ES-I3 (cell line): ENCODE measurements around the gene SYT2.

Experiments
- H3K36me3 ChIP-seq: 2 replicates; pipeline ENCODE4 v1.6.1; 2013; ENCODE audit warnings: mild to moderate bottlenecking, low read length, control low read depth, moderate library complexity; ENCODE audit not compliant: insufficient read depth
- H3K4me1 ChIP-seq: 2 replicates; pipeline ENCODE4 v1.6.1; 2013; ENCODE audit warnings: mild to moderate bottlenecking, control low read depth, low read length; ENCODE audit not compliant: insufficient read depth
- H3K9ac ChIP-seq: 2 replicates; pipeline ENCODE4 v1.6.1; 2013; ENCODE audit warnings: low read depth, mild to moderate bottlenecking, low read length, moderate library complexity
- H3K9me3 ChIP-seq: 2 replicates; pipeline ENCODE4 v1.6.1; 2013; ENCODE audit warnings: mild to moderate bottlenecking, low read length, moderate library complexity; ENCODE audit not compliant: control insufficient read depth, insufficient read depth

Gene SYT2

DNA sequence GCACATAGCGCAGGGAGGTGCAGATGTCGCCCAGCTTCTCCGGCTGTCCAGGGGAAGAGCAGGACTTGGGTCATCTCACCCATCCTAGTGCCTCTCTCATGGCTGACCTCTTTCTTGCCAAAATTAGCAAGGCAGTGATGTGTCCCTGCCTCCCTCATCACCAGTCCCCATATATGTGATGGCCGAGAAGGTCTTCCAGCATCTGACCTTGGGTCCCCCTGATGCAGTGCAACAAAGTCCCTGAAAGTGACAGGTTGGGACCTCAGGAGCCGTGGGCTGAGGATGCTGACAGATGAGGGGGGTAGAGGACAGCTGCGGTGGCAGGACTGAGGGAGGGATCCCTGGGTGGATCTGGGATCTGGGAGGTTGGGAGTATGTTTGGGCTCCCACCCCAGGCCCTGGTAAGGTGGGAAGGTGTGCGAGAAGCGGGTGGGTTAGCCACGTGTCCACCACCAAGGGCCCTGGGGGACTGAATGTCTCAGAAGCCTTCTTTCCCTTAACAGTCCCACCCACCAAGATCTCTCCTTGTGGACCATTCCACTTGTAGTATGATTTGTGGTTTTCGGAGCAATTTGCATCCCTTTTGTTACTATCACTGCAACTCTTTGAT, 109.7 kb downstream of the SYT2 start:
- no peak overlapping the region for H3K9ac ChIP-seq
- no peaks in the 10 kb centered on the region for H3K9me3 ChIP-seq
- no peaks in the 10 kb centered on the region for H3K4me1 ChIP-seq
- H3K36me3 ChIP-seq: no peaks in the 10 kb centered on the region

DNA sequence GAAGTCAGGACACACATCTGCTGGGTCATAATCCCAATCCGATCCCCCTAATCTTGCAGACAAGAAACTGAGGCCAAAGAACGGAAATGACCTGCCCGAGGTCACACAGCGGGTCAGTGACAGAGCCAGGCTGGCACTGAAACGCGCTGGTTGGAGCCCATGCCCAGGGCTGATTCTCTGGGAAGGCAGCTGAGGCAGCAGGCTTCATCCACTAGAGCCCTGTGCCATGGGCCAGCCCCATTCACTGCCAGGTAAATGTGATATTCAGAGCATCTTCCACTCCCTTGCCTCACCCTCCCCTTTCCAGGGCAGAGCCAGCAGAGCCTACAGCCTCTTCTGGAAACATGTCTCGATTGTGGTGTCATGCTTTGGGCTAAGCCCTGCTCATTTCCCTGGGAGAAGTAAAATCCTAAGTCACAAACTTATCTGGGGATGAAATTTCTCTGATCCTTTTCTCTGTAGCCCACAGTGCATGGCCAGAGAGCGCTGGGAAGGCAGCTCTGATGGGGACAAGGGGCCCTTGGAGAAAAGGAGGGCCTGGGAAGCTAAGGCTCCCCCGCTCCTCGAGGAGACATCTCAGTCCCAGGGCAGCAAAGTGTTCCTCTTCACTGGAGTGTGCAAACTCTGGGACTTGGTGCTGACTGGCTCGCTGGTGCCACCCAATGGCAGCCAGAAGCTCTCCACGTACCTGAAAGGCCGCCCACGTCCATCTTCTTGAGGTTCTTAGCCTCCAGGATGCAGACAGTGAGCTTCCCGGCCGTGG, 110.4 kb downstream of the SYT2 start:
- no peaks in the 10 kb centered on the region for H3K9me3 ChIP-seq
- no peaks in the 10 kb centered on the region for H3K4me1 ChIP-seq
- no peak overlapping the region for H3K9ac ChIP-seq
- no peaks in the 10 kb centered on the region for H3K36me3 ChIP-seq

DNA sequence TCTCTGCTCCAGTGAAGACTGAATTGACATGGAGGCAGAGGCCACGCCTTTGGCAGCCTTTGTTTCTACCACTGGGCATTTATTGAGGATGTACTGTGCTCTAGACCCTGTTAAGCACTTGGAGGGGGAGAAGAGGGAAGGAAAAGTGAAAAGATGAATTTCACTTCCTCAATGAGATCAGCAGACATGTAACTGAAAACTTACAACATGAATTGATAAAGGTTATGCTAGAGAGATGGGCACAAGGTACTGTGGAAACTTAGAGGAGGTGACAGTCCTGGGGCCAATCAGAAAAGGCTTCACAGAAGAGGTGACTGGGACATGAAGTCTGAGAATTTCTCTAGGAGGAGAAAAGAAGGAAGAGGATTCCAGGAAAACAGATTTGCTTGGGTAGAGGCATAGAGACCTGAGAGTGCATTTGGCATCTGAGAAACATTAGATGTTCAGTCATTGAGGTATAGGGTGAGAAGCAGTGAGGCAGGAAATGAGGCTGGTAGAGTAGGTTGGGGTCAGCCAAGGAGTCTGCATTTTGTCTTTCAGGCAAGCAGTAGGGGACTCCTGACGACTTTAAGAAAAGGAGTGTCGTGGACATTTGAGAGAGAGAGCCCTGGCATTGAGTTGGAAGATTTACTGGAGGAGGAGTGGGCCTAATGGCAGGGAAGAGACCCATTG, 113.0 kb downstream of the SYT2 start:
- Histone ChIP-seq H3K4me1 (no peaks in the 10 kb centered on the region), H3K9ac (no peak overlapping the region), H3K36me3 (no peaks in the 10 kb centered on the region), H3K9me3 (no peaks in the 10 kb centered on the region)

DNA sequence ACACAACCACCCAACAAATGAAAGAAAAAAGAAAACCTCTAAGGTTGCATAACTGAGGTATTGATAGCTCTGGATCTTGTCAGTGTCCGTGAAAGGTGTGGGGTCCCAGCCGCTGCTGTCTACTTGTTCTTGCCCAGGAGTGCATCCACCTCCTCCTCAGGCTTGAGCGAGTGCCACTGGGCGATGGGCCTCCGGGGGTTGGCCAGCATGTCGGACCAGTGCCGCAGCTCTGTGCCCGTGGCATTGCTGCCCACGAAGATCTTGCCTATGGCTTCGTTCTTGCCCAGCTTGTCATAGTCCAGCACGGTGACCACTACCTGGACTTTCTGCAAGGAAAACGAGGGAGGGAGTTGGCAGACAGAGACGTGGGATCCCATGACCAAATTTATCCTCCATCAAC, 113.6 kb downstream of the SYT2 start:
- Histone ChIP-seq H3K36me3 (no peaks in the 10 kb centered on the region), H3K9me3 (no peaks in the 10 kb centered on the region), H3K9ac (no peak overlapping the region), H3K4me1 (no peaks in the 10 kb centered on the region; the same call in 1 of the 2 replicates)

DNA sequence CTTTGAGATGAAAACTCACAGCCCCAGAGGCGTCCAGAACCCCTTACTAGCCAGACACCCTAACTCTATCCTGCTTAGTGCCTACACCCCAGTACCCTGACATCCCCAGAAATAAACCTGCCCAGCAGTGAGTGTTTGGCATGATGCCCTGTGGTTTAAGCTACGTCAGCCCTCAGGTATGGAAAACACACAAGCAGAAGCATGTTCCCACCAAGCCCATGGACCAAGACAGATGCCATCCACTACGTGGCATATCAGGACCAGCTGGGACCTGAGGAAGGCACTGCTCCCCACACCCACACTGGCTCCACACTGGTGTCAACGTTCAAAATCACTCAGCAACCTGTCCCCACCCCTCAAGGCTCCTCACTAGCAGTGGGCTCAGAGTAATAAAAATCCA, 116.4 kb downstream of the SYT2 start:
- Histone ChIP-seq H3K4me1 (peaks cover 11% of the 10 kb centered on the region), H3K36me3 (no peaks in the 10 kb centered on the region), H3K9me3 (no peaks in the 10 kb centered on the region), H3K9ac (no peak overlapping the region)

DNA sequence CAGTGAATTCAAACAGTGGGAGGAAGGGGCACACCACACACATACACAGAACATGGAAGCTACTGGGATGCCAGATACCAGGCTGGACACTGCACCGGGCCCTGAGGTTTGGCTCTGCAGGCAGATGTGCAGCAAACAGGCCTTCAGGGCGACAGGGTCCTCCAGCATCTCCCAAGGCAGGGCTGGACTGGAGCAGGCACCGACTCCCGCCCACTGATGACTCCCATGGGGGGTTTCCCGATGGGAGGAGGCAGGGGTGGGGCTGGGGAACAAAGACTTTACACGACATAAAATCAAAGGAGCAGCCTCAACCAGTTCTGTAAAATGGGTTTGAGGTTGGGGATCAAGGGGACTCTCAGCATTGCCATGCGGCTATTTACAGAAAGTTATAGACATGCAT, 118.1 kb downstream of the SYT2 start:
- Histone ChIP-seq H3K9ac (no peak overlapping the region), H3K36me3 (no peaks in the 10 kb centered on the region), H3K9me3 (no peaks in the 10 kb centered on the region), H3K4me1 (peaks cover 16% of the 10 kb centered on the region)

DNA sequence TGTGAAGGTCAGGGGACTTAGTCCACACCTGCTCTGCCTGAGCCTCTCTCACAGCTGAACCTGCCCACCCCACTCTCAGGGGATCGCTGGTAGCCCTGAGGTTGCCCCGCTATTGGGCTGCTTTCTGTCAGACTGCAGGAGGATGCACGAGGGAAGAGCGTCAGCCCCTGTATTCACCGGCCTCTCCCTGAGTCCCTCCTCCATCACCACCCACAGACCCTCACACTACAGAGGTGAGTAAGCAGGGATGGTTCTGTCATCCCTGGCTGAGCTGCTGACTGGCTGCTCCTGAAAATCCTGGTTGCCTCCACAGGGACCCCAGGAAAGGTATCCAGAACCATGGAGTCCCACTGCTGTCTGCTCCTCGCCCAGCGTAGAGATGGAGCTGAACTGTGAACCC, 118.7 kb downstream of the SYT2 start:
- peaks cover 19% of the 10 kb centered on the region for H3K4me1 ChIP-seq
- H3K9ac ChIP-seq: no peak overlapping the region
- no peaks in the 10 kb centered on the region for H3K36me3 ChIP-seq
- H3K9me3 ChIP-seq: no peaks in the 10 kb centered on the region

DNA sequence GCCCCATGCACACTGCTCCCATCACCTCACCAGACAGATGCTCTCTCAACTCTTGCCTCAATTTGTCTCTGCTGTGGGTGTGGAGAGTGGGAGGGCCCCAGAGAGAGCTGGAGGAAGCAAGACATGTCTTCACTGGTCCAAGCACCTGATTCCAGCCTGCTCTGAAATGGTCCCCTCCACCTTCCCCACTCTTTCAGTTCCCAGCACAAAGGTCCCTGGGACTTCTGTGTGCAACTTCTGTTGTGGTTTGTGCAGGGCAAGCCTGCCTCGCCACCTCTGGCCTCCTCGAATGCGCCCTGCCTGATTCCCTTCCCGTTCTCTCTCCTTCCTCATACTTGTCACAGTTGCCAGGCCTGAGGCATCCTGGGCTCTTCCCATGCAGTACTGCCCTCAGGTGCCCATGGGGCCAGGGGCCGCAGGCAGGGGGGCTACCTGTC, 119.3 kb downstream of the SYT2 start:
- Histone ChIP-seq H3K4me1 (peaks cover 24% of the 10 kb centered on the region), H3K36me3 (no peaks in the 10 kb centered on the region), H3K9ac (no peak overlapping the region), H3K9me3 (no peaks in the 10 kb centered on the region)

DNA sequence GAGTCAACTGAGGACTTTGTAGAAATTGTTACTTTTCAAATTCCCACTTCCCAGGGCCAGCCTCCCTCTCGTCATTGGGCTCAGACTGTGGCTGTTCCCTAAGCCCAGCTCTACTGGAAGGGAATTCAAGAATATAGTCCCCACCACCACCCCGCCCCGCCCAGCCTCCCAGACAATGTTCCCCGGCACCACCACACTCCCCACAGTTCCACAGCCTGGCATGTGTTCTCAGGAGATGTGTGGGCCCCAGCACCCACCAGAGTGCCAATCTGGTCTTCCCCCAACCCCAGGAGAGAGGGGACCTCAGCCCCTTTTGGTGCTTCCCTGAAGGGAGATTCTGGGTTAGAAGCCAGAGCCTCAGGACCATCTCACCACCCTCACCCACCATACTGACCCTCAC, 120.1 kb downstream of the SYT2 start:
- no peak overlapping the region for H3K9ac ChIP-seq
- no peaks in the 10 kb centered on the region for H3K36me3 ChIP-seq
- peaks cover 27% of the 10 kb centered on the region for H3K4me1 ChIP-seq
- H3K9me3 ChIP-seq: no peaks in the 10 kb centered on the region

DNA sequence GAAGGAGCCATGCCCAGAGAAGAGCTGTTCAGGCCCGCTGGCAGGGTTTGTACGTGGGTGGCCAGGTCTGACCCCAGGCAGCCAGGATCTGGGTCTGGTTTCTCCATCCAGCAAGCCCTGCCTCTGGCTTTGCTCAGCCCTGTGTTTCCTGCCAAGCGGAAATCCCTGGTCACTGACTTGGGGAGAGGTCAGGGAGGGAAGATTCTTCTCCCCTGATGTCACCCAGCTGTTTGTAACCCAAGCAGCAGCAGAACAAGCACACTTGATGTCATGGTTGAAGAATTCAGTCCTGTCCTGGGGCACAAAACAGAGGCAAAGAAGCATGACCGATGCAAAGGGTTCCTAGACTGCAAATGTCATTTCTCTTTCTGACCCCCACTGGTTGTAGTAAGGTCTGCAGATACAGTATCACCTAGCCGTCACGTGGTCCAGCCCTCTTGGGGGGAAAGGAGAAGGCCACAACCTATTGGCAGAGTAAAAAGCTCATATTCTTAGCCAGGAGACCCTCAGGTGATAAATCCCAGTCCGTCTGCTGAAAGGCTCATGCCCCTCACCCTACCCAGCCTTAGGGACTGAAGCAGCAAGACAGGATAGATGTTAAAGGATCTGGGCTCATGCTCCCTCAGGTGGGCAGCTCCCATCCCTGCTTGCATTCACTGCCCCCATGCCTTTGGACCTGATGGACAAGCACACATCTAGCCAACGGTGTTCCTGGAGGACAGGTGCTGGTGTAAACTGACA, 120.9 kb downstream of the SYT2 start:
- Histone ChIP-seq H3K9ac (no peak overlapping the region), H3K36me3 (no peaks in the 10 kb centered on the region), H3K9me3 (no peaks in the 10 kb centered on the region), H3K4me1 (peaks cover 27% of the 10 kb centered on the region)

DNA sequence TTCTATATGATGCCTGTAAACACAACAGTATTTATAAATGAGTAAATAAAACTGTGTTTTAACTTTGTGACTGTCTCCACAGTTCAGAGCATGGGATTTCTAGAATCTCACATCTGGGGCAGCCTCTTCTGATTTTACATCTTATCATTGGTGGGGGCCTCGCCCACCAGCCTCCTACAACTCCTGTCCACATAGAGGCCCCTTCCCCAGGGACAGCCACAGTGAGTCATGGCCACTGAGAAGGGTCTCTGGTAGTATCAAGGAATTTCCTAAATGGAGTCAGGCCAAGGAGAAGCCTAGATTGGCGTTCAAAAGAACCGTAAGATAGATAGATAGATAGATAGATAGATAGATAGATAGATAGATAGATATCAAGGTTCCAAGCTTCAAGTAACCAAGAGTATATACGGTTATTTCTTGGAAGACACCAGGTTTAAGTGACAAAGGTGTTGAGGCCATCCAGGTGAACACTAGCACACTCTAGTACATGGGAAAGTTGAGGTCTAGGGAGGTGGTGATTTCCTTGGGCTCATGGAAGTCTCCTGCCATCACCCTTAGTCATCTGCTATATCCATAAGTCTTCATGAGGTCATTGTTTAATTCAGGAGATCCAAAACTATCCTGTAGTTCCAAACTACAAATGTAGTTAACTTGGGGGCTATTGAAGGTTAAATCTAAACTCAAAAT, 121.6 kb downstream of the SYT2 start:
- Histone ChIP-seq H3K36me3 (no peaks in the 10 kb centered on the region), H3K9me3 (no peaks in the 10 kb centered on the region), H3K4me1 (peaks cover 27% of the 10 kb centered on the region), H3K9ac (no peak overlapping the region)

DNA sequence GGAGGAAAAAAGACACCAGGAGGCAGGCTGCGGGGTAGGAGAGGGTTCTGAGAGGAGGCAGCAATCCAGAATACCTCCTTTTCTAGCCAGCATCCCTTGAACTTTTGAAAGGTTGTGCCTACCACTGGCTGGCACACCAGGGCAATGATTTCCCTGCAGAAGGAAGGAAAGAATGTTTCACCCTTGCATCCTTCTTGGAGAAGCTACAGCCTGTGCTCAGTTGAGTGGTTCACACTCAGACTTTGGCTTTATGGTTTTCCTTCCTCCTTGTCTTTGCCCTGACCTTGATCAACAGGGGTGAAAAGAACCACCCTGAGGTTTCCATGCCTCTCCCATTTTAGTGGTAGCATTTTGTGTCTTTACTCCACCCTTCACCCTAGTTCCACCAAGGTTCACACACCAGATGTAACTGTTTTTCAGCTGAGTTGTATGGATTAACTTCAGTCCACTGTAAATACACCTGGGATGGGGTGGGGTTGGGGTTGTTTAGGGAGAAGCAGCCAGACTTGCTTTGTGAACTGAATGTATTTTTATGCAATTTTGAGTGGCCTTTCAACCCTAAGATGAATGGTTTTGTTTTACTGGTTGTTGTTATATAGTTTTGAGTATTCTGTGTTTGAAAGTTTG, 122.3 kb downstream of the SYT2 start:
- no peaks in the 10 kb centered on the region for H3K9me3 ChIP-seq
- H3K4me1 ChIP-seq: peaks cover 27% of the 10 kb centered on the region
- H3K36me3 ChIP-seq: no peaks in the 10 kb centered on the region
- H3K9ac ChIP-seq: no peak overlapping the region

DNA sequence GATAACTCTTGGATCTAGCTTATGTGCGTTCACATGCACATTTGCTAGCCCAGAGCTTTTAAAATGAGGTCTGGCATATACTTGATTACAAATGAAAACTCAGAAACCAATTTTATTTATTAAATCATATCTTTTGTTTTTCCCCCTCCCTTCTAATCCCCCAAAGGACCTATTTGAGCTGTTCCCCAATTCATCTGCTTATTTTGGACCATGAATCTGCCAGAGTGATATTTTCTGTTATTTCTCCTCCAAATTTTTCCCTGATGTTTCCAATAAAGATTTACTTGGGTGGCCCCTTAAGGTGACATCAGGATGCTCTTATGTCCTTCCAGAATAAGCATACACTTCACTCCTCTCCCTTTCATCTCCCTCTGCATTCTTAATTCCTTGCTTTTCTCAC, 123.4 kb downstream of the SYT2 start:
- no peaks in the 10 kb centered on the region for H3K36me3 ChIP-seq
- H3K9me3 ChIP-seq: no peaks in the 10 kb centered on the region
- H3K4me1 ChIP-seq: peaks cover 27% of the 10 kb centered on the region
- no peak overlapping the region for H3K9ac ChIP-seq
